Astrocyte (in vitro differentiated cells and primary cell): Measurements from ENCODE around the gene SDSL. TPM values are rescaled to one million over a fixed set of nuclear protein-coding genes. Genes with fewer than 3 reads are reported as not detected.

Source experiments
- DNase-seq: peaks from one replicate; pipeline ENCODE4 v3.0.0-alpha.2; 2010; ENCODE audit warnings: low read depth
- FAIRE-seq: peaks from 2 replicates; lab custom pipeline; 2011; peaks lifted over from hg19 to GRCh38; lab: Jason Lieb, UNC
- H2AFZ ChIP-seq: 2 replicates; pipeline ENCODE4 v1.6.0; 2012; ENCODE audit warnings: low read depth, low read length, inconsistent platforms
- H3K27ac ChIP-seq: 2 replicates; pipeline ENCODE4 v1.5.1; 2011; ENCODE audit warnings: low read depth, low read length, inconsistent platforms
- H3K27me3 ChIP-seq: 2 replicates; pipeline ENCODE4 v1.6.0; 2011; ENCODE audit warnings: low read length, inconsistent platforms; ENCODE audit not compliant: insufficient read depth
- H3K36me3 ChIP-seq: 2 replicates; pipeline ENCODE4 v1.5.1; 2011; ENCODE audit warnings: low read length, inconsistent platforms; ENCODE audit not compliant: insufficient read depth
- H3K4me1 ChIP-seq: 2 replicates; pipeline ENCODE4 v1.5.1; 2011; ENCODE audit warnings: low read length, inconsistent platforms; ENCODE audit not compliant: insufficient read depth
- H3K4me2 ChIP-seq: 2 replicates; pipeline ENCODE4 v1.6.0; 2012; ENCODE audit warnings: low read length, inconsistent platforms
- H3K4me3 ChIP-seq: 2 replicates; pipeline ENCODE4 v1.5.1; 2011; ENCODE audit warnings: low read depth, mild to moderate bottlenecking, low read length, inconsistent platforms; ENCODE audit not compliant: insufficient read depth
- H3K79me2 ChIP-seq: 2 replicates; pipeline ENCODE4 v1.6.0; 2012; ENCODE audit warnings: mild to moderate bottlenecking, low read length, inconsistent platforms; ENCODE audit not compliant: insufficient read depth
- H3K9ac ChIP-seq: 2 replicates; pipeline ENCODE4 v1.6.0; 2012; ENCODE audit warnings: mild to moderate bottlenecking, low read length, inconsistent platforms
- H3K9me3 ChIP-seq: 2 replicates; pipeline ENCODE4 v1.5.1; 2012; ENCODE audit warnings: low read depth, mild to moderate bottlenecking, low read length, inconsistent platforms; ENCODE audit not compliant: insufficient read depth
- H4K20me1 ChIP-seq: 2 replicates; pipeline ENCODE4 v1.6.0; 2012; ENCODE audit warnings: low read length, inconsistent platforms; ENCODE audit not compliant: insufficient read depth
- H3K27ac Mint-ChIP-seq: one replicate; pipeline ENCODE4 v1.8.0; 2021; ENCODE audit warnings: mild to moderate bottlenecking, mixed read lengths; ENCODE audit not compliant: unreplicated experiment
- H3K27me3 Mint-ChIP-seq: one replicate; pipeline ENCODE4 v1.8.0; 2021; ENCODE audit warnings: low read depth, mixed read lengths; ENCODE audit not compliant: unreplicated experiment
- H3K36me3 Mint-ChIP-seq: one replicate; pipeline ENCODE4 v1.8.0; 2021; ENCODE audit warnings: low read depth, mixed read lengths; ENCODE audit not compliant: unreplicated experiment
- H3K4me1 Mint-ChIP-seq: one replicate; pipeline ENCODE4 v1.8.0; 2021; ENCODE audit warnings: low read depth, mixed read lengths; ENCODE audit not compliant: unreplicated experiment
- H3K4me3 Mint-ChIP-seq: one replicate; pipeline ENCODE4 v1.8.0; 2021; ENCODE audit warnings: mild to moderate bottlenecking, moderate library complexity, mixed read lengths; ENCODE audit not compliant: unreplicated experiment
- H3K9me3 Mint-ChIP-seq: one replicate; pipeline ENCODE4 v1.8.0; 2021; ENCODE audit warnings: mild to moderate bottlenecking, mixed read lengths; ENCODE audit not compliant: unreplicated experiment
- EZH2 ChIP-seq: IDR thresholded peaks from 2 replicates; pipeline ENCODE4 v1.6.1; 2012; ENCODE audit warnings: mild to moderate bottlenecking, low read length, inconsistent platforms; ENCODE audit not compliant: insufficient read depth
- total RNA-seq: library from RNA; stranded (reverse); gene quantifications from 2 replicates; pipeline ENCODE4 v1.2.1, GENCODE V29; 2021
- TF ChIP-seq, protein P1 (sequence below): IDR thresholded peaks from 2 replicates; pipeline ENCODE4 v1.5.1; 2011; ENCODE audit warnings: low read depth, mild to moderate bottlenecking, inconsistent platforms, low read length, moderate library complexity; ENCODE audit not compliant: insufficient read depth

Gene SDSL
- total RNA-seq, 1 donor from 2014 or later = 9.5 TPM

DNA sequence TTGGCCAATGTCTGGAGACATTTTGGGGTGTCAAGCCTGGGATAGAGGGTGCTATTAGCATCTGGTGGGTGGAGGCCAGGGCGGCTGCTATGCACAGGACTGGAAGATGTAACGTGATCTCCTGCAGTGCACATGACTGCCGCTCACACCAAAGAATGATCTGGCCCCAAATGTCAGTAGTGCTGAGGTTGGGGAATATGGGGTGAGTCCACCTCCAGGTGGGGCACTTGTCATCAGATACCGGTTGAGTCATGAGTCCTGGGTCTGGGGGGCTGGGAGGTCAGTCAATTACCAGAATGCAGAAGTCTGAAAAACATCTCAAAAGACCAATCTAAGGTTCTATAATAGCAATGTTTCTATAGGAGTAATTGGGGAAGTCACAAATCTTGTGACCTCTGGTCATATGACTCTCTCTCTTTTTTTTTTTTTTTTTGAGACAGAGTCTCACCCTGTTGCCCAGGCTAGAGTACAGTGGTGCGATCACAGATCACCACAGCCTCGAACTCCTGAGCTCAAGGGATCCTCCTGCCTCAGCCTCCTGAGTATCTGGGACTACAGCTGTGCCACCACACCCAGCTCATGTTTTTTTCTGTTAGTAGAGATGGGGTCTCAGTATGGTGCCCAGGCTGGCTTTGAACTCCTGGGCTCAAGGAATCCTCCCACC, 6.0 kb upstream of the SDSL start:
- Histone ChIP-seq H3K27ac (no peak overlapping the region), H3K4me1 (no peaks in the 10 kb centered on the region), H3K4me3 (no peak overlapping the region), H3K9me3 (no peaks in the 10 kb centered on the region), H4K20me1 (no peaks in the 10 kb centered on the region), H3K79me2 (no peaks in the 10 kb centered on the region), H2AFZ (no peak overlapping the region), H3K9ac (no peak overlapping the region), H3K4me2 (no peak overlapping the region), H3K27me3 (peaks cover under 1% of the 10 kb centered on the region), H3K36me3 (no peaks in the 10 kb centered on the region)
- Mint-ChIP-seq H3K4me3 (no peak overlapping the region), H3K36me3 (no peaks in the 10 kb centered on the region), H3K4me1 (peaks cover 4% of the 10 kb centered on the region), H3K9me3 (no peaks in the 10 kb centered on the region), H3K27me3 (peaks cover 17% of the 10 kb centered on the region), H3K27ac (no peak overlapping the region)
- TF ChIP-seq, protein P1, sequence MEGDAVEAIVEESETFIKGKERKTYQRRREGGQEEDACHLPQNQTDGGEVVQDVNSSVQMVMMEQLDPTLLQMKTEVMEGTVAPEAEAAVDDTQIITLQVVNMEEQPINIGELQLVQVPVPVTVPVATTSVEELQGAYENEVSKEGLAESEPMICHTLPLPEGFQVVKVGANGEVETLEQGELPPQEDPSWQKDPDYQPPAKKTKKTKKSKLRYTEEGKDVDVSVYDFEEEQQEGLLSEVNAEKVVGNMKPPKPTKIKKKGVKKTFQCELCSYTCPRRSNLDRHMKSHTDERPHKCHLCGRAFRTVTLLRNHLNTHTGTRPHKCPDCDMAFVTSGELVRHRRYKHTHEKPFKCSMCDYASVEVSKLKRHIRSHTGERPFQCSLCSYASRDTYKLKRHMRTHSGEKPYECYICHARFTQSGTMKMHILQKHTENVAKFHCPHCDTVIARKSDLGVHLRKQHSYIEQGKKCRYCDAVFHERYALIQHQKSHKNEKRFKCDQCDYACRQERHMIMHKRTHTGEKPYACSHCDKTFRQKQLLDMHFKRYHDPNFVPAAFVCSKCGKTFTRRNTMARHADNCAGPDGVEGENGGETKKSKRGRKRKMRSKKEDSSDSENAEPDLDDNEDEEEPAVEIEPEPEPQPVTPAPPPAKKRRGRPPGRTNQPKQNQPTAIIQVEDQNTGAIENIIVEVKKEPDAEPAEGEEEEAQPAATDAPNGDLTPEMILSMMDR = no peak
- no peak for TF ChIP-seq EZH2
- no peak for DNase-seq
- no peak for FAIRE-seq

DNA sequence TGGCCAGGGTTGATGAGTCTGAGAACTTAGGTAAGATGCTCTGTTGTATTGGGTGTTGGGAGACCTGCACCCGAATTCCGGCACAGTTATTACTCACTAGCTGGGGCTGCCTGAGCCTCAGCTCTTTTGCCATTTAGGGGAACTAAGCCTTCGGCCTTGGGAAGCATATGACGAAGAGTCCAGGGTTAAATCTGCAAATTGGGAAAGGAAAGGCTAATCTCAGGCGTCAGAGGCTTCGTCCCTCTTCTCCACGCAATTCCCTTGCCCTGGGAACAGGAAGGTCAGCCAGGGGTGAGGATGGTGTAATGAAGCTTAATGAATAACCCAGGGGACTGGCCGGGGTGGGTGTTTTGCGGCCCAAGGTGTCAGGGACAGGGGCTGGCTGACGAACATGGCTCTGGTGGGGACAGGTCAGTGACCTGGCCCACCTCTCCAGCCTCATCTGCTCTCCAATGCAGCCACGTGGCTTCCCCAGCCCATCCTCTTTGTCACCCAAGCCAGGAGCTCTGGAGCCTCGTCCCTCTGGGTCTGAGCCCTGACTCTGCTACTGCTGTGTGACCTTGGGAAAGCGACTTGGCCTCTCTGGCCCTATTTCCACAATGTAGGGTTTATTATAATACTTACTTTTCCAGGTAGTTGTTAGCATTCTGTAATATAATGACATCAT, 3.8 kb upstream of the SDSL start:
- DNase-seq = no peak
- Mint-ChIP-seq H3K4me3 (no peak overlapping the region), H3K27me3 (peaks cover 14% of the 10 kb centered on the region), H3K27ac (no peak overlapping the region), H3K4me1 (peaks cover 8% of the 10 kb centered on the region), H3K36me3 (no peaks in the 10 kb centered on the region), H3K9me3 (no peaks in the 10 kb centered on the region)
- Histone ChIP-seq H3K27me3 (no peaks in the 10 kb centered on the region), H3K79me2 (peaks cover 7% of the 10 kb centered on the region), H3K4me2 (no peak overlapping the region), H3K9me3 (no peaks in the 10 kb centered on the region), H3K4me1 (peaks cover 10% of the 10 kb centered on the region), H3K36me3 (no peaks in the 10 kb centered on the region), H4K20me1 (no peaks in the 10 kb centered on the region), H2AFZ (no peak overlapping the region), H3K4me3 (no peak overlapping the region), H3K27ac (no peak overlapping the region), H3K9ac (no peak overlapping the region)
- FAIRE-seq = no peak
- TF ChIP-seq, protein P1 = no peak
- no peak for TF ChIP-seq EZH2

DNA sequence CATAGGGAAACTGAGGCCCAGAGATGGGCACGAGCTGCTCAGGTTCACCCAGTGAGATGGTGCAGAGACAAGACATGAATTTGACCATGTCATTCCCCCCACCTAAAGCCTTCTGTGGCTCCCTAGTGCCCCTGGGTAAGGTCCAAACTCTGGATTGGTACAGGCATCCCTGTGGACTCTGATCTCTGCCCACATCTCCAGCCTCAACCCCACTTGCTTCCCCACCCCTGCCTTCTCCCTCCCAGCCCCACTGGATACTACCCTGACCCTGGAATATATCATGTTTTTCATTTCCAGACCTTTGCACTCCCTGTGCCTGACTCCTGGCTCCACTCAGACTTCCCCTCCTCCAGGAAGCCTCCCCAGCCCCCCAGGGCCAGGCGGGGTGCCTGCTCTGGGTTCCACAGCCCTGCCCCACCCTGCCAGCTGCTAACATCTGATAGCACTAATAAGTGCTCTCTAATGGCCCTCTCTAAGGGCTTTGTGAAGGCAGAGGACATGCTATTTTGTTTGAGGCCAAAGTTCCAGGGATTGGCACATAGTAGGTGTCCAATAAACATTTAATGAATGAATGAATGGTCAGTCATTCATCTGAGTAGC, 1.1 kb upstream of the SDSL start:
- no peak overlapping the region for H3K27ac Mint-ChIP-seq

More for the DNA sequence above, 1.1 kb upstream of the SDSL start:
- Histone ChIP-seq H3K79me2 (peaks cover 7% of the 10 kb centered on the region), H3K9me3 (no peaks in the 10 kb centered on the region), H3K36me3 (no peaks in the 10 kb centered on the region), H3K4me2 (no peak overlapping the region), H4K20me1 (no peaks in the 10 kb centered on the region), H3K27me3 (no peaks in the 10 kb centered on the region), H3K4me1 (peaks cover 10% of the 10 kb centered on the region), H3K9ac (no peak overlapping the region), H3K27ac (no peak overlapping the region), H2AFZ (no peak overlapping the region), H3K4me3 (no peak overlapping the region)
- FAIRE-seq (no peak), DNase-seq (no peak)
- Mint-ChIP-seq H3K36me3 (no peaks in the 10 kb centered on the region), H3K27me3 (peaks cover 10% of the 10 kb centered on the region), H3K4me1 (peaks cover 5% of the 10 kb centered on the region), H3K9me3 (no peaks in the 10 kb centered on the region), H3K4me3 (no peak overlapping the region)
- no peak for TF ChIP-seq EZH2
- TF ChIP-seq, protein P1 = no peak
